Stimulated activated CD4-positive, alpha-beta T cell treated with anti-CD3 and anti-CD28 coated beads, Interleukin-12 subunit alpha, Interleukin-12 subunit beta, amount 100 ng/mL, for 48 hours (primary cell): ENCODE measurements around the gene RET.

Source experiments
- DNase-seq, 3 donors: peaks; one replicate each; pipeline ENCODE4 v3.0.0-alpha.2; 2020; ENCODE audit warnings: low read depth in 2 of 3, low spot score in 1 of 3

Gene RET

DNA sequence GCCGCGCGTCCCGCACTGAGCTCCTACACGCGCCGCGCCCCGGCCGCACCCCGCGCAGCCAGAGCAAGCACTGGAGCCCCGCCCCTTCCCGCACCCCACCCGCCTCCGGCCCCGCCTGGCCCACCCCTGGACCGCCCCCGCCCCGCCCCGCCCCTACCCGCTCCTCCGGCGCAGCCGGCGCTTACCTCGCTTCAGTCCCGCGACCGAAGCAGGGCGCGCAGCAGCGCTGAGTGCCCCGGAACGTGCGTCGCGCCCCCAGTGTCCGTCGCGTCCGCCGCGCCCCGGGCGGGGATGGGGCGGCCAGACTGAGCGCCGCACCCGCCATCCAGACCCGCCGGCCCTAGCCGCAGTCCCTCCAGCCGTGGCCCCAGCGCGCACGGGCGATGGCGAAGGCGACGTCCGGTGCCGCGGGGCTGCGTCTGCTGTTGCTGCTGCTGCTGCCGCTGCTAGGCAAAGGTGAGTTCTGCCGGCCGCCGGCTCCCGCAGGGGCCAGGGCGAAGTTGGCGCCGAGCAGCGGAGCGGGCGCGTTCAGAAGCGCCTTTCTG, at the start of gene RET:
RET (plus strand) TSS at position 194 of the 545 bp plus-strand sequence; CDS start at position 384, 190 bp downstream.
- DNase-seq, result peak in 1 of 3 donors; percentile 9

GRCh38 chr10:43027331-43027955, 49.4 kb upstream of the RET start:
- DNase-seq, result no peak

GRCh38 chr10:43028143-43028542, 48.7 kb upstream of the RET start:
- no peak for DNase-seq

DNA sequence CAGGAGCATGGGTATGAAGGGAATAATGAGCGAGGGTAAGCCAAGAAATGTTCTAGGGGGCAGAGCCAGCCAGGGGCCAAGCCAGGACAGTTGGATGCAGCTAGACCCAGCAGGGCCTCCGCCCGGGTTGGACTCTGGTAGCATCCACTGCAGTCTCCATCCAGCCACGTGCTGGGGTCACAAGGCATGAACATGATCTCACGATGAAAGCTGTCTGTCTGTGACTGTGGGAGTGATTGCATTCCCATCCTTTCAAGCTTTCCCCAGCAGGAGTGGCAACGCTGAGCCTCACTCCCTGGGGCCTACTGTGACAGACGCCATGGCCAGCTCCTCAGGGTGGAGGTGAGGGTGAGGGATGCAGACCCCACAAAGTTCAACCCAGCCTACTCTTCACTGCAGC, 47.8 kb upstream of the RET start:
- DNase-seq, result no peak

- DNase-seq, result no peak
These were observed 44.3 kb upstream of the RET start for GRCh38 chr10:43032613-43033012.

- DNase-seq, result no peak
These were observed 41.1 kb upstream of the RET start for GRCh38 chr10:43035800-43036199.

DNA sequence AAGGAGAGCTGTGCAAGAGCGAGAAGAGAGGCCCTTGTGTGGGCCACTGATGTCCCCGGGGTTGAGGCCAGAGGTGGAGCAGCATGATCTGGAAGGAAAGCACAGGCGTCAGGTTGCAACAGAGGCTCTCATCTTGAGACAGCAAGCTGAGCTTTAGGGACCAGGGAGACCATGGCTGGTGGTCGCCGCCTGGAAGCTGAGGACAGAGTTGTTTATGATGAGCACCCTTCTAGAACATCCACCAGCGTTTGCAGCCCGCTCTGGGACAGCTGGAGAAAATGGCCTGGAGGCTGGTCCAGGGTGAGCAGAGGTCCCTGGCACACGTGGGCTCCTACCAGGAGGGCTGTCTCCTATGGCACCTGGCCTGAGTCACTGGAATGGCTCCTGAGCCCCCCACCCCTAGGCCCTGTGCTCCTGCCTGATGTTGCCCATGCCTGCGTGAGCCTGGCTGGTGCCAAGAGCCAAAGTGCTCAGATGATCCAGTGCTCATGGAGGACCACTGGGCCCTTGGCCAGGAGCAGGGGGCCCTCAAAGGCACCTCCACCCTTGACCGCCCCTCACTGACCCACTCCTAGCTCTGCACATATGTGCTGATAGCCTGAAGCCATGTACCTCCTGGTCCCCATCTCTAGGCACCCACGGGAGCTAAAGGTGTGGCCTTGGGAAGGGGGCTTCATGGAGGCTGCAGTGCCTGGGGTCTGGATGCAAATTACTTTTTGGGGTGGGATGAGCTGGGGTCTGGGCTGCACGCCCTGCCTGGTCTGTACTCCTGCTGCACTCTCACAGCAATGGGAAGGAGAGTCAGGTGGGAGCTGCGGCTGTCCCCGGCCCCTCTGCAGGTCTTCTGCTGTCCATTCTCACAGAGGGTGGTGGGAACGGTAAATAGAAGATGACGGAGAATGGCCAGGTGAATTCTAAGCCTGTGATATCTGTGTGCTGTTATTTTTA, 40.1 kb upstream of the RET start:
- DNase-seq, result no peak

- no peak for DNase-seq
These were observed 39.4 kb upstream of the RET start for GRCh38 chr10:43037440-43037839.

DNA sequence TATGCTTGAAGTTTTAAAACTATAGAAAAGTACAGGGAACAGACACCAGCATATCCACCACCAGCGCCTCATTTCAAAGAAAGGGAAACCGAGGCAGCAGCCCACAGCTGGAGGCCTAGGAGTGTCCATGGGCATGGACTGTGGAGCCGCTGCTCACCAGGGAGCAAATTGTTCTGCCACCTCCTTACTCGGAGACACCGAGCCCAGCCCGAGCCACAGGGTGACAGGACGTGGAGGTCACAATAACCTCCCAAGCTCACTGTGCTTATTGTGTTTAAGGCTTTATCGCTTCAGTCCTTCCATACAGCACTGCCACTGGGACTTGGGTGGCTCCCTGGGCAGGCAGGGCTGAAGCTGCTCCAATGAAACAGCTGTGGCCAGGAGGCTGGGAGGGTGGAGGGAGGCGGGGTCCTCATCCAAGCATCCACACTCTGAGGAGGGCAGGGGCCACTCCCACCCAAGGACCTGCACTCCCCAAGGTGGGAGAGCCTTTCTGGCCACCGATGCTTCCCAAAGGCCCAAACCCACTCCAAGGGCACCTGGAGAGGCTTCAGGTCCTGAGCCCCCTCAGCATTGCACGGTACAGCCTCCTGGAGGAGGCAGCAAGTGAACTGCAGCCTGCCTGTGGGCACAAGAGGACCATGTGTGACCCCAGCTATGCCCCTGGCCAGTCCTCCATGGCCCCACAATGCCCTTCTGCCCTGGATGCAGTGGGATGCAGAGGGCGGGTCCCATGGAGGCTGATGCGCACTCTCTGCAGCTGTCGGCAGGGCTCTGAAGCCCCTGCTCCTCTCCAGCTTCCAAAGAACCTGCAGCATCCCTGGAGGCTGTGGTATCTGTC, 38.7 kb upstream of the RET start:
- no peak for DNase-seq

DNA sequence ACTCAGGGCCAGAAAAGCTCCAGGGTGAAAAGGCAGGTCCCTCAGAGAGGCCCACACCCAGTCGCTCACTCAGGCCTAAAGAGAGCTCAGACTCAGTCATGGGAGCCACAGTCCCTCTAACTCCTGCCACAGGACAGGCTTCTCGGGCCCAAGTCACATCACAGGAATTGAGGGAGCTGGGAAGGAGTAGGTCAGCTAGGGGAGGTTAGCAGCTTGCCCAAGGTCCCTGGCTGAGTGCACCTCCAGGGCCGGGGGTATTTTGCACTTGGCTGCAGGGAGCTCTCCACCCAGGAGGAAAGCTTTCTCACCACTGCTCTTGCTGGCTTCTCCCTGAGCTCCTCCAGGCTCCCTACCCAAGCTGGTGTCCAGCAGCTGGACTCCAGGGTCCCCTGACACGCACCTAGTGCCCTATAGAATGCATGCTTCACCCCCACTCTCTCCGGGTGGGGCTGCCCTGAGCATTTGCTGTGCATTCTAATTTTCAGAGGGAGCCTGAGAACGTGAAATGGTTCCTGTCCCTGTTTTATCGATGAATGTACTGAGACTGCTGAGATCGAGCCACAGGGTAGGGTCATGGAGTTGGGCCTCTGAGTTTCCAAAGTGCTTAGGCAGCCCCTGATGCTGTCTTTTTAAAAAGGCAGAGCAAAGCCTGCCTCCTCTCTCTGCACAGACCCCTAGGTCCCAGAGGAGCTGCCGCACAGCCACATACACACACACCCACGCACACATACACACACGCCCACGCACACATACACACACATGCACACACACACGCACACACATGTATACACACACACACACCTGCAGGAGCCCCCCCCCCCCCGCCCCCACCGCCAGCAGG, 37.9 kb upstream of the RET start:
- no peak for DNase-seq

DNA sequence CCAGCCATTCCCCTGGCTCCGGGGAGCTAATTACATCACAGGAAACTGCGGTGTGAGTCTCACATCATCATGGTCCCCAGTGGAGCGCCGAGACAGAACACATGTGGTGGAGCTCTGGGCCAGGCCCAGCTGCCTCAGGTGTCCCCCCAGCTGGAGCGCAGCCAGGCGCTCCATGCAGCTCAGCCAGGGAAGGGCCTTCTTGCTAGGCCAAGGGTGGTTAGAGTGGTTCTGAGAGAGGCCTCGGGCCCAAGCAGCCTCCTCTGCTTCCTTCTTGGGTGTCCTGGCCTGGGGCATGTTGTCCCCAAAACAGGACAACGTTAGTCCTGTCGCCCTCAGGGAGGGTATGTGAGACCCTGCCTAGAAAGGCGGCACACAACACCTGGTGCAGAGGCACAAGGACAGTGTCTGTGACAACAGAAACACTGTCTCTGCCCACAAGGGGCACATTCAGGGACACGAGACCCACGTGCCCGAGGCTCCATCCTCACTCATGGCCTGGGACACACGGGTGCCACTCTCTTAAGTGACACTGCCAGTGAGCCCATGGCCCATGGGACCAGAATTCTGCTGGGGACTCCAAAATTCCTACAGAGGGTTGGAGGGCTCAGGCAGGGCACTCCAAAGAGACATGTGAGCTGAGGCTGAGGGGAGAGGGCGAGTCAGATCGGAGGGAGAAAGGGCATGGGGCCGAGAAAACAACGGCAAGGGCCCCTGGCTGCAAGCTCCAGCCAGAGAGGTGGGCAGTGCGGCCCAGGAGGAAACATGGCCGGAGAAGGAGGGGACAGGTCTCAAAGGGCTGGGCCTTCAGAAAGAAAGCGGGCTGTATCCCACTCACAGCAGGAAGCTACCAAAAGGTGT, 37.0 kb upstream of the RET start:
- DNase-seq, result no peak

DNA sequence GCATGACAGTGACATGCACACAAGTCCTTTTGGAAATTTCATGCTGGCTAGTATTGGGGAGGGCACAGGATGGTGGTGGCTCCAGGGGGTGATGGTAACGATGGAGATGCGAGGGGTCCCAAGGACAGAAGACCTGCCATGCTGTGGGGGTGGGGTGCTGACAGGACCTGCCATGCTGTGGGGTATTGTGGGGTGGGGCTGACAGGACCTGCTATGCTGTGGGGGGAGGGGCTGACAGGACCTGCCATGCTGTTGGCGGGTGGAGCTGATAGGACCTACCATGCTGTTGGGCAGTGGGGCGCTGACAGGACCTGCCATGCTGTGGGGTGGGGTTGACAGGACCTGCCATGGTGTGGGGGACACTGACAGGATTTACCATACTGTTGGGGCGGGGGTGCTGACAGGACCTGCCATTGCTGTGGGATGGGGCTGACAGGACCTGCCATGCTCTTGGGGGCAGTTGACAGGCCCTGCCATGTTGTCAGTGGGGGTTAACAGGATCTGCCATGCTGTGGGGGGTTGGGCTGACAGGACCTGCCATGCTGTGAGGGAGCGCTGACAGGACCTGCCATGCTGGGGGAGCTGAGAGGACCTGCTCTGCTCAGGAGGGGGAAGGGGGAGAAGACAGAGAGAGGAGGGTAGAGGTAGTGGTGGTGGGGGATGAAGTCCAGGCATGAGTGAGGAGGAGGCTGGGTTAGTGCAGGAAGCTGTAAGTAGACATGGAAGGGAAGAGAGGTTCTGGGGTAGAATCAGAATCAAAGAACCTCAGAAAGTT, 36.2 kb upstream of the RET start:
- no peak for DNase-seq

DNA sequence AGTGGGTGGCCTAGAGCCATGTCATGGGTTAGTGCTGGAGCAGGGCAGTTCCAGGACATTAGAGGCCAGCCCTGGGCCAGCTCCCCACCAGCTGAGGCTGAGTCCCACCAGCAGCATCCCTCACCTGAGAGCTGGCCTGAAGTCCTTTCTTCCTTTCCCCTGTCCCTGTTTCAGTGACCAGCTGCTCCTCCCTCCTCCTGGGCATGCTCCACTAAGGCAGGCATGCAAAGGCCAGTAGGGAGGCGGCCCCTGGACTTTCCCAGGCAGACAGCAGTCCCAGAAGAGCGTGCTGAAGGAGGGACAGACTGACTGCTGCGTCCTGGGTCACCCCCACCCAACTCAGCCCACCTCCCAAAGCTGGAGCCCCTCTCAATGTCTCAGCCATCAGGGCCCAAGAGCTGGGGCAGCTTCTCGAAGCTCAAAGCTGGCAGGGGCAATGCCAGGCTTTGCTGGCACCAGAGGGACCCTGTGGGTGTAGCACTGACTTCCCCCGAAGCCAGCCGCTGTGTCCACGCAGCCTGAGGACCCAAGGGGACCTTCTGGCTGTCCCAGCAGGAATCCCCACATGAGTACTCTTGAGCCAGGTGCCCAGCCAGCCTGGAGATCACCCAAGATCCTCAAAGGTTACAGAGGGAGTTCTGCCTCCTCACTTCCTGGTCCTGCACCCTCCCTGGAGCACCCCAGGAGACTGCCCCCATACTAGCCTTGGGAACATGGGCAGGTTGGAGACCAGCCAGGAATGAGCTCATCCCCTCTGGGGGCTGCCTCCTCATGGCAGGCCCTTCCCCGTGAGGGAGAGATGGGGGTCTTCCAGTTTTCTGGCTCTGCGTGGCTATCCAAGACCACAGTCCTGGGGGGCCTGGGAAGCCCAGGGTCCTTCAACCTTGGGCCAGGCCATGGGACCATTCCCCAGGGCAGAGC, 35.2 kb upstream of the RET start:
- no peak for DNase-seq

GRCh38 chr10:43042503-43043341, 34.1 kb upstream of the RET start:
- no peak for DNase-seq

- DNase-seq, result no peak
These were observed 33.5 kb upstream of the RET start for GRCh38 chr10:43043342-43043772.

DNA sequence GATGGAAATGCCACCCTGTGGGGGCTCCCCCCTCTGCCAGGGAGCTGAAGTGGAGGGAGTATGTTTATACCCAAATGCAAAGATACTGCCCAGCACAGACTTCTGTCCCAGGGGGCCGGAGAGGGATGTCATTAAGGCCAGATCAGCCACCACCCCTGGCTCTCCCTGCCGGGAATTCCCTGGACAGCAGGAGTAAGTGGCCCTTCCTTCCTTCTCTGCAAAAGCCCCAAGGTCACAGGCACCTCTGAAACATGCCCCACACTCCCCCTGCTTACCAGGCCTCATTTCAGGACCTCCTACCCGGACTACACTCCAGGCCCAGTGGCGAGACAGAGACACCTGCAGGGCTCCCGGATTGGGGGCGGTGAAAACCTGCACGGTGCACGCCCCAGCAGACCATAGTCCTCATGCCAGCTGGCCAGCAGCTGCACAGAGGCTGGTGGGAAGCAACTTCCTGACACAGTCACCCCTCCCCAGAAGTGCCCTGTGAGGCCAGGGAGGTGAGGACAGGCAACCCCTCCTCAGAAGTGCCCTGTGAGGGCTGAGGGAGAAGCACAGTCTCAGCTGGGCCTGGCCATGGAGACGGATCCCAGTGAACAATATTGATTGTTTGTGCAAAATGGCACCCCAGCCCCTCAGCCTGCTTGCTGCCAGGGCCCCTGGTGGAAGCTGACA, 33.0 kb upstream of the RET start:
- no peak for DNase-seq
